NB4 (cell line): ENCODE results near the gene ARMC5.

Source experiments
- CTCF ChIP-seq: IDR thresholded peaks from one replicate; pipeline ENCODE4 v1.5.1; 2012; ENCODE audit warnings: low read depth, low read length
- MAX ChIP-seq: IDR thresholded peaks from 2 replicates; pipeline ENCODE4 v1.6.1; 2011; ENCODE audit warnings: low read depth, low read length
- POLR2A ChIP-seq: IDR thresholded peaks from 2 replicates; pipeline ENCODE4 v1.6.1; 2011; ENCODE audit warnings: mild to moderate bottlenecking; ENCODE audit not compliant: insufficient read length; ENCODE audit errors: extremely low read depth

GRCh38 chr16:31480851-31481536, 21.7 kb downstream of the ARMC5 start:
- TF ChIP-seq CTCF: no peak
- TF ChIP-seq POLR2A: no peak
- no peak for TF ChIP-seq MAX
